OCI-LY3 (cell line): Measurements from ENCODE around the gene CDK17.

ENCODE experiments used
- CTCF ChIP-seq: fragments of 200-600, 300-600 bp; sonication (generic); IDR thresholded peaks from 2 replicates; pipeline ENCODE4 v1.5.1; 2014; ENCODE audit warnings: antibody characterized with exemption, low read length, low read depth
- EZH2phosphoT487 ChIP-seq: fragments of 200-600 bp; shearing (Covaris generic); IDR thresholded peaks from 2 replicates; pipeline ENCODE4 v1.6.1; 2018; ENCODE audit warnings: antibody characterized with exemption, mixed run types, low read depth

- no peak for TF ChIP-seq CTCF
- TF ChIP-seq EZH2phosphoT487, result no peak
Observed at GRCh38 chr12:96441816-96442215, 41.6 kb upstream of the CDK17 start.
